A204.1 (cell line): Measurements from ENCODE around the gene ARHGAP44.

ENCODE experiments used
- FAIRE-seq: peaks from 2 replicates; lab custom pipeline; 2012; peaks lifted over from hg19 to GRCh38; lab: Jason Lieb, UNC

ARHGAP44 gene

DNA sequence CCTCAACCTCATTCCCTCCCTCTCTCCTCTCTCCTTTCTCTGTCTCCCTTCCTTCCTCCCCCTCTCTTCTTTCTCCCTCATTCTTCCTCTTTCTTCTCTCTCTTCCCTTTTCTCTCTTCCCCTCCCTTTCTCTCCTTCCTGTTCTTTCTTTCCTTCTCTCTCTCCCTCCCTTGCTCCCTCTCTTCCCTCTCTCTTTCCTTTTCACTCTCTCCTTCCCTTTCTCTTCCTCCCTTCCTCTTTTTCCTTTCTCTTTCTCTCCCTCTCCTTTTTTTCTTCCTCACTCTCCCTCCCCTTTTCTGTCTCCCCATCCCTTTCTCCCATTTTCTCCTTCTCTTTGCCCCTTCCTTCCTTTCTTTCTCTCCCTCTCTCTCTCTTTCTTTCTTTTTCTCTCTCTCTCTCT is 236.4 kb downstream of the ARHGAP44 start:
- FAIRE-seq = no peak

DNA sequence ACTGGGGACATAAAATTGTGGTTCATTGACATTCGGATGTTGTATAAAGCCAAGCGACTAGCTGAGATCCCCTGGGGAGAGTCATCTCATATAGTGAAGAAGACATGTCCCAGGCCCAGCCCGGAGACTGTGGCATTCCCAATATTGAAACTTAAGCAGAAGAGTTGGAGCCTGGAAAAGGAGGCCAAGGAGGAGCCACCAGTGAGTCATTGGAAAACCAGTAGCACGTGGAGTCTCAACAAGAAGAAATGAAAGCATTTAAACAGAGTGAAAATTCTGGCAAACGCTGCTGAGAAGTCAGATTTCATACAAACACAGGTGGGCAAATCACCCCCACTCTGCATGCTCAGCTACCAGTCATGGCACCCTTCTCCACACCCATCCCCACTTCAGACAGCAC is 237.9 kb downstream of the ARHGAP44 start:
- FAIRE-seq = no peak

DNA sequence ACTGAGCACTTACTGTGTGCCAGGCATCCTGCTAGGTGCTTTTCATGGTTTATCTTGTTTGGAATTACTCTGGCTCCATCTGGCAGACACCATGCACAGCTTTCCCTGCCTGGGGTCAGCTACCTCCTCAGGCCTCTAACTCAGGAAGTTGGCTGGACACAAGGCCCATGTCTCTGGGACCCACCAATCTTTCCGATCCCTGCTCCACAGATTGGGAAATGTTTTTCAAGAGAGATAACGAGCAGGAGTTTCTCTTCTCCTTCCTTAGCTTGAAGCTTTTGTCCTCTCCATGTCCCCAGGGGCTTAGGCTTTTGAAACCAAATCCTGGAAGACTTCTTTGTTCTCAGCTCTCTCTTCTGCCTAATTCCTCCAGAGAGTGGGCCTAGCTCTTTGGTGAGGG is 240.0 kb downstream of the ARHGAP44 start:
- no peak for FAIRE-seq

DNA sequence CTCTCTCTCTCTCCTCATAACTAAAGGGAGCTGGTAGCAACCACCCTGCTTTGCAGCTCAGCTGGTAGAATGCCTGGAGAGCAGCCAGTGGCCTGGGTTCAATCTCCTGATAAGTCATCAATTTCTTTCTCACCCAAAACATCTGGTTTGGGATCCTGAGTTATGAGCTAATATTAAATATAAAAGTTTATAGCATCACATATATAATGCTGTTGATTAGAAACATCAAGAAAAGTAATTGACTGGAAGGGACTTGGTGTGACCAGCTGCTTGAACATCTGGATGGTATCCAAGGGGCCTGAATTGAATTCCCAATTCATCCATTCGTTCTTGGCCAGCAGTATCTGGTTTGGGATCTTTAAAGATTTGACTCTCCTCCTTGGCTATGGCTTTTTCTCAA is 240.8 kb downstream of the ARHGAP44 start:
- no peak for FAIRE-seq

- FAIRE-seq = peak; percentile 92
Measured at GRCh38 chr17:13030459-13031300, 241.4 kb downstream of the ARHGAP44 start.

GRCh38 chr17:13031718-13032350 is 242.5 kb downstream of the ARHGAP44 start:
- FAIRE-seq = peak; percentile 47

DNA sequence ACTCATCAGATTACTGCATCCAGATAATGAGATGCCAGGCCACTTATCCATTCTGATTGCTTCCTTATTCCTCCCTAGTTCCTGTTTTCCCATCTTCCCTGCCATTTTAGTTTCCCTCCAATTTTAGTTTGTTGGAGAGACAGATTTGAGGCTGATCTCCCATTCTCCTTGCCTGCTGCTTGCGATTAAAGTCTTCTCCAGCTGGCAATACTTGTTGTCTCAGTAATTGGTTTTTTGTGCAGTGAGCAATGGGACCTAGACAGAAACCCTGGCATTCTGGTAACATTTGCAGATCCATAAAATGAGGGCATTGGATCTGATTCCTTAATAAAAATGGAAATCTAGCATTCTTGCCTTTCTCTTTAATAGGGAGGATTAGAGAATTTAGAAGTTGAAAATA is 246.1 kb downstream of the ARHGAP44 start:
- no peak for FAIRE-seq

DNA sequence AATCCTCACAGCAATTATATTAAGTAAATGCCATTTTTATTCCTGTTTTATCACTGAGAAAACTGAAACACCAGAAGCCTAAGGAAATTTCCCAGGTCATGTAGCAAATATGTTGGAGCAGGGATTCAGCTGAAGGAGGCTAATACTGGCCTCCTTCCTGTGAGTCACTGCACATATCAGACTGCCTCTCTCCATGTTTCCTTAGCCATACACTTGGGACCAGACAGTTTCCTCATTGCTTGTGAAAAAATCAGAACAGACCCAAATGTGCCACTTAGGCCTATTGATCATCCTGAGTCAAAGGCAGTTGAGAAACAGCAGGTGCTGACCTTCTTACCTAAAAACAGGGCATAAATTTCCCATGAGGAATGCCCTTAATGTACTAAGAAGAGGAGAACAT is 247.5 kb downstream of the ARHGAP44 start:
- FAIRE-seq = no peak

- no peak for FAIRE-seq
Measured at GRCh38 chr17:13038931-13039665, 249.8 kb downstream of the ARHGAP44 start.
